A549 (cell line): Measurements from ENCODE around the gene FAM118A. TPM values are rescaled to one million over a fixed set of nuclear protein-coding genes. Genes with fewer than 3 reads are reported as not detected.

ENCODE experiments used
- ATAC-seq, 2 experiments: fragments of 200-7000 bp in 1 of 2; fragments of >200 bp in 1 of 2; cut with Nextera tagmentation in 1 of 2; cut with Tn5 transposase in 1 of 2; 3 replicates each; pipeline versions ENCODE4 v1.8.0 to v1.9.1; 2018 to 2020; ENCODE audit warnings: mild to moderate bottlenecking in 1 of 2, moderate library complexity in 1 of 2
- CTCF ChIA-PET: fragments of 300-600 bp; sonication (Branson Sonifier 250); formaldehyde crosslinking; extraction: SDS; loops from one replicate; lab custom pipeline; 2021; ENCODE audit warnings: antibody characterized with exemption, inconsistent platforms; lab: Yijun Ruan, JAX
- POLR2A ChIA-PET: fragments of 350-600 bp; formaldehyde crosslinking; extraction: SDS; loops from one replicate; lab custom pipeline; 2021; ENCODE audit warnings: antibody characterized with exemption, inconsistent platforms; lab: Yijun Ruan, JAX
- DNase-seq, 2 experiments: peaks; one replicate each; pipeline versions ENCODE4 v3.0.0 to v3.0.0-alpha.2; 2011 to 2016; ENCODE audit warnings: low read depth in 1 of 2, low spot score in 1 of 2
- FAIRE-seq: peaks from 2 replicates; lab custom pipeline; 2011; peaks lifted over from hg19 to GRCh38; lab: Jason Lieb, UNC
- H3K27ac ChIP-seq, 2 experiments: fragments of >200 bp; sonication (Bioruptor Twin); formaldehyde crosslinking; 3 replicates each; pipeline ENCODE4 v1.5.1; 2016 to 2017
- H3K4me1 ChIP-seq: fragments of >200 bp; sonication (Bioruptor Twin); formaldehyde crosslinking; 3 replicates; pipeline ENCODE4 v1.6.1; 2016
- H3K4me2 ChIP-seq: fragments of >200 bp; sonication (Bioruptor Twin); formaldehyde crosslinking; 3 replicates; pipeline ENCODE4 v1.6.1; 2016
- H3K4me3 ChIP-seq: fragments of >200 bp; sonication (Bioruptor Twin); formaldehyde crosslinking; 3 replicates; pipeline ENCODE4 v1.5.1; 2016
- H3K9me3 ChIP-seq: fragments of >200 bp; sonication (Bioruptor Twin); formaldehyde crosslinking; 3 replicates; pipeline ENCODE4 v1.6.1; 2016
- BCL3 ChIP-seq: fragments of >200 bp; sonication (Bioruptor Twin); formaldehyde crosslinking; IDR thresholded peaks from 3 replicates; pipeline ENCODE4 v1.6.1; 2016
- BHLHE40 ChIP-seq: IDR thresholded peaks from 2 replicates; pipeline ENCODE4 v1.6.1; 2012; ENCODE audit warnings: low read depth, low read length, inconsistent platforms
- CBX2 ChIP-seq: fragments of 200-600 bp; sonication (generic); IDR thresholded peaks from 2 replicates; pipeline ENCODE4 v1.6.1; 2016; ENCODE audit warnings: low read depth, mild to moderate bottlenecking, borderline replicate concordance
- ESRRA ChIP-seq: fragments of 150-350 bp; IDR thresholded peaks from 2 replicates; pipeline ENCODE4 v1.6.1; 2014; ENCODE audit warnings: mild to moderate bottlenecking, low read length, borderline replicate concordance
- HMGXB4 ChIP-seq: fragments of 250-450 bp; sonication (Bioruptor Pico); IDR thresholded peaks from 2 replicates; pipeline ENCODE4 v1.5.0; 2021; ENCODE audit warnings: mild to moderate bottlenecking, moderate library complexity, borderline replicate concordance
- HOXB13 ChIP-seq: fragments of 250-450 bp; sonication (Bioruptor Pico); IDR thresholded peaks from 2 replicates; pipeline ENCODE4 v1.5.0; 2020; ENCODE audit warnings: low read depth, mild to moderate bottlenecking, moderate library complexity
- HOXB5 ChIP-seq: fragments of 250-450 bp; sonication (Bioruptor Pico); IDR thresholded peaks from 2 replicates; pipeline ENCODE4 v1.5.0; 2020; ENCODE audit warnings: mild to moderate bottlenecking, moderate library complexity
- JUNB ChIP-seq: fragments of >200 bp; sonication (Bioruptor Twin); formaldehyde crosslinking; IDR thresholded peaks from 2 replicates; pipeline ENCODE4 v1.6.1; 2016
- KDM5A ChIP-seq: fragments of 200-600 bp; sonication (generic); IDR thresholded peaks from 2 replicates; pipeline ENCODE4 v1.6.1; 2016; ENCODE audit warnings: antibody characterized with exemption, mild to moderate bottlenecking
- MAZ ChIP-seq: fragments of 150-350 bp; IDR thresholded peaks from 2 replicates; pipeline ENCODE4 v1.6.1; 2014; ENCODE audit warnings: antibody characterized with exemption, low read depth, low read length, borderline replicate concordance
- POLR2AphosphoS2 ChIP-seq: conservative IDR thresholded peaks from 2 replicates; pipeline ENCODE4 v1.6.1; 2012; ENCODE audit warnings: low read length, improper control_type of control experiment, inconsistent platforms
- RCOR1 ChIP-seq: fragments of 150-350 bp; IDR thresholded peaks from 2 replicates; pipeline ENCODE4 v1.6.1; 2014; ENCODE audit warnings: antibody characterized with exemption, low read length, low read depth
- TFCP2L1 ChIP-seq: fragments of 250-450 bp; sonication (Bioruptor Pico); IDR thresholded peaks from 2 replicates; pipeline ENCODE4 v1.5.0; 2021; ENCODE audit warnings: mild to moderate bottlenecking
- USF2 ChIP-seq: fragments of 450-650 bp; IDR thresholded peaks from 2 replicates; pipeline ENCODE4 v1.6.1; 2014; ENCODE audit warnings: antibody characterized with exemption
- ZFP36 ChIP-seq: fragments of 450-650 bp; IDR thresholded peaks from 2 replicates; pipeline ENCODE4 v1.6.1; 2014; ENCODE audit warnings: borderline replicate concordance; ENCODE audit not compliant: partially characterized antibody
- ZNF302 ChIP-seq: fragments of 250-450 bp; sonication (Bioruptor Pico); IDR thresholded peaks from 2 replicates; pipeline ENCODE4 v1.9.0; 2021; ENCODE audit warnings: inconsistent platforms, mild to moderate bottlenecking, moderate library complexity
- WGBS: methylation state at CpG from one replicate; pipeline ENCODE4 v1.1.6; 2017; ENCODE audit errors: missing lambda C conversion rate; 5-methylcytosine and 5-hydroxymethylcytosine counted together
- polyA plus RNA-seq, 4 experiments: library from polyadenylated mRNA; depleted of rRNA in 3 of 4; stranded (reverse); fragments of >200 nt; fragmentation: RNase III in 1 of 4; extraction: RNeasy Plus Mini Kit Qiagen cat#74134 plus additional on column Dnase treatment in 1 of 4; gene quantifications; 2 replicates in 3 of 4; 3 replicates in 1 of 4; pipeline ENCODE4 v1.2.3, GENCODE V29; 2011 to 2017

The FAM118A gene
- polyA plus RNA-seq, 2 of the 4 experiments (the other 2 are of a cell fraction) = 16.8 to 18.1 TPM

GRCh38 chr22:45335021-45335818, 25.5 kb downstream of the FAM118A start (continued):
- TF ChIP-seq USF2 (no peak), ESRRA (no peak), BCL3 (no peak), BHLHE40 (no peak), CBX2 (no peak), ZNF302 (no peak), HOXB13 (CRISPR knock-in tag) (no peak), POLR2AphosphoS2 (no peak)

- no peak for ATAC-seq
- H3K4me1 ChIP-seq = no peaks in the 10 kb centered on the region
- no peak overlapping the region for H3K27ac ChIP-seq
- DNase-seq = no peak
- no peak overlapping the region for H3K4me3 ChIP-seq
- CTCF ChIA-PET = interaction anchor here (0.5 to 0.9 kb wide), 2 partner anchors 13 to 218 kb away, joined by 3 to 4 read pairs; no protein-coding TSS in a partner anchor
- no peaks in the 10 kb centered on the region for H3K9me3 ChIP-seq
- POLR2A ChIA-PET = no interaction called here
- no peak for FAIRE-seq
- H3K4me2 ChIP-seq = no peak overlapping the region
- TF ChIP-seq RCOR1 (no peak), HMGXB4 (CRISPR knock-in tag) (no peak), USF2 (no peak)
- TF ChIP-seq, all 56 proteins: peak for 0
- WGBS = 92% methylated on average over 28 of the region's 29 CpGs
Measured at GRCh38 chr22:45335854-45336522, 26.3 kb downstream of the FAM118A start.

GRCh38 chr22:45336971-45337431, 27.3 kb downstream of the FAM118A start:
- Histone ChIP-seq H3K4me1 (no peaks in the 10 kb centered on the region), H3K4me2 (no peak overlapping the region), H3K4me3 (no peak overlapping the region), H3K27ac (no peak overlapping the region), H3K9me3 (no peaks in the 10 kb centered on the region)
- POLR2A ChIA-PET = no interaction called here
- ATAC-seq = no peak
- no peak for FAIRE-seq
- no peak for TF ChIP-seq MAZ
- no peak for TF ChIP-seq ZFP36
- TF ChIP-seq KDM5A = no peak
- TF ChIP-seq TFCP2L1 (CRISPR knock-in tag) = no peak
- TF ChIP-seq JUNB = no peak
- no peak for TF ChIP-seq HOXB5 (CRISPR knock-in tag)
- 87% methylated on average over 18 of the region's 18 CpGs for WGBS
- DNase-seq = no peak
- CTCF ChIA-PET = no interaction called here
